ENCODE data around the gene MB21D2.

MB21D2 gene

GRCh38 chr3:192866804-192867203 lies 50.9 kb downstream of the MB21D2 start:
- Histone ChIP-seq H3K27me3 (ENCODE audit: insufficient read depth, low read length) (no peaks in the 10 kb centered on the region), H3K23ac (ENCODE audit: low read length) (no peak overlapping the region), H2BK12ac (ENCODE audit: low read length) (no peak overlapping the region), H2BK120ac (ENCODE audit: insufficient read depth, low read length, poor library complexity) (no peak overlapping the region), H3K27ac (ENCODE audit: low read depth, low read length) (no peak overlapping the region), H3K36me3 (ENCODE audit: control insufficient read depth in 1 of 2, insufficient read depth in 2 of 2, low read length in 2 of 2) (no peaks in the 10 kb centered on the region), H3K4me3 (ENCODE audit: low read depth, low read length) (no peak overlapping the region), H3K18ac (ENCODE audit: low read length) (no peak overlapping the region), H3K4ac (ENCODE audit: low read depth, low read length) (no peak overlapping the region), H4K8ac (ENCODE audit: low read depth, low read length) (no peak overlapping the region), H4K12ac (ENCODE audit: low read depth, low read length) (no peak overlapping the region), H2AFZ (ENCODE audit: insufficient read depth, low read length, poor library complexity) (no peak overlapping the region), H3K79me2 (ENCODE audit: control insufficient read depth, insufficient read depth, low read length, poor library complexity) (peaks cover 2% of the 10 kb centered on the region), H3K4me1 (ENCODE audit: control insufficient read depth in 1 of 2, insufficient read depth in 2 of 2, low read length in 2 of 2) (peaks cover 14 to 22% of the 10 kb centered on the region in 2 experiments), H3K14ac (ENCODE audit: low read length) (no peak overlapping the region), H3K9me3 (ENCODE audit: insufficient read depth, low read depth, low read length) (no peaks in the 10 kb centered on the region), H3K79me1 (ENCODE audit: low read length) (no peaks in the 10 kb centered on the region), H3K4me2 (ENCODE audit: low read length) (peak overlapping the region; percentile 2), H2BK5ac (ENCODE audit: low read depth, low read length, poor library complexity) (no peak overlapping the region), H3K9ac (ENCODE audit: low read length) (no peak overlapping the region), H2AK5ac (ENCODE audit: low read length) (no peak overlapping the region), H4K91ac (ENCODE audit: low read depth, low read length) (no peak overlapping the region)
- DNase-seq, result no peak
- no CpG with 5 or more reads among the region's 3 CpGs for WGBS (ENCODE audit: extremely low coverage, insufficient coverage, insufficient read length)

GRCh38 chr3:192864941-192865340 lies 52.7 kb downstream of the MB21D2 start:
- Histone ChIP-seq H3K23ac (ENCODE audit: low read length) (no peak overlapping the region), H3K27me3 (ENCODE audit: insufficient read depth, low read length) (no peaks in the 10 kb centered on the region), H3K18ac (ENCODE audit: low read length) (no peak overlapping the region), H3K9me3 (ENCODE audit: insufficient read depth, low read depth, low read length) (no peaks in the 10 kb centered on the region), H2BK12ac (ENCODE audit: low read length) (no peak overlapping the region), H3K9ac (ENCODE audit: low read length) (no peak overlapping the region), H2AK5ac (ENCODE audit: low read length) (no peak overlapping the region), H2BK5ac (ENCODE audit: low read depth, low read length, poor library complexity) (no peak overlapping the region), H3K4me1 (ENCODE audit: control insufficient read depth in 1 of 2, insufficient read depth in 2 of 2, low read length in 2 of 2) (peaks cover 11 to 26% of the 10 kb centered on the region in 2 experiments), H3K27ac (ENCODE audit: low read depth, low read length) (no peak overlapping the region), H4K91ac (ENCODE audit: low read depth, low read length) (no peak overlapping the region), H3K4me3 (ENCODE audit: low read depth, low read length) (no peak overlapping the region), H2AFZ (ENCODE audit: insufficient read depth, low read length, poor library complexity) (no peak overlapping the region), H3K79me1 (ENCODE audit: low read length) (no peaks in the 10 kb centered on the region), H3K14ac (ENCODE audit: low read length) (no peak overlapping the region), H3K4me2 (ENCODE audit: low read length) (no peak overlapping the region), H3K4ac (ENCODE audit: low read depth, low read length) (no peak overlapping the region), H3K79me2 (ENCODE audit: control insufficient read depth, insufficient read depth, low read length, poor library complexity) (no peaks in the 10 kb centered on the region), H4K12ac (ENCODE audit: low read depth, low read length) (no peak overlapping the region), H2BK120ac (ENCODE audit: insufficient read depth, low read length, poor library complexity) (no peak overlapping the region), H3K36me3 (ENCODE audit: control insufficient read depth in 1 of 2, insufficient read depth in 2 of 2, low read length in 2 of 2) (no peaks in the 10 kb centered on the region), H4K8ac (ENCODE audit: low read depth, low read length) (no peak overlapping the region)
- DNase-seq, result no peak
- no CpG with 5 or more reads among the region's 3 CpGs for WGBS (ENCODE audit: extremely low coverage, insufficient coverage, insufficient read length)

GRCh38 chr3:192863091-192863420 lies 54.6 kb downstream of the MB21D2 start:
- Histone ChIP-seq H3K4me3 (ENCODE audit: low read depth, low read length) (no peak overlapping the region), H4K8ac (ENCODE audit: low read depth, low read length) (no peak overlapping the region), H3K14ac (ENCODE audit: low read length) (no peak overlapping the region), H2BK12ac (ENCODE audit: low read length) (no peak overlapping the region), H3K4me2 (ENCODE audit: low read length) (no peak overlapping the region), H3K79me2 (ENCODE audit: control insufficient read depth, insufficient read depth, low read length, poor library complexity) (peaks cover 2% of the 10 kb centered on the region), H2AK5ac (ENCODE audit: low read length) (no peak overlapping the region), H2BK120ac (ENCODE audit: insufficient read depth, low read length, poor library complexity) (no peak overlapping the region), H3K36me3 (ENCODE audit: control insufficient read depth in 1 of 2, insufficient read depth in 2 of 2, low read length in 2 of 2) (no peaks in the 10 kb centered on the region), H3K4ac (ENCODE audit: low read depth, low read length) (no peak overlapping the region), H3K79me1 (ENCODE audit: low read length) (no peaks in the 10 kb centered on the region), H2AFZ (ENCODE audit: insufficient read depth, low read length, poor library complexity) (no peak overlapping the region), H3K9me3 (ENCODE audit: insufficient read depth, low read depth, low read length) (no peaks in the 10 kb centered on the region), H4K91ac (ENCODE audit: low read depth, low read length) (no peak overlapping the region), H2BK5ac (ENCODE audit: low read depth, low read length, poor library complexity) (no peak overlapping the region), H3K4me1 (ENCODE audit: control insufficient read depth in 1 of 2, insufficient read depth in 2 of 2, low read length in 2 of 2) (peaks cover 10 to 29% of the 10 kb centered on the region in 2 experiments), H4K12ac (ENCODE audit: low read depth, low read length) (no peak overlapping the region), H3K27me3 (ENCODE audit: insufficient read depth, low read length) (no peaks in the 10 kb centered on the region), H3K9ac (ENCODE audit: low read length) (no peak overlapping the region), H3K23ac (ENCODE audit: low read length) (no peak overlapping the region), H3K18ac (ENCODE audit: low read length) (no peak overlapping the region), H3K27ac (ENCODE audit: low read depth, low read length) (no peak overlapping the region)
- no peak for DNase-seq
- WGBS (ENCODE audit: extremely low coverage, insufficient coverage, insufficient read length), result no CpG with 5 or more reads among the region's 4 CpGs

GRCh38 chr3:192862408-192863090 lies 55.1 kb downstream of the MB21D2 start:
- DNase-seq, result peak in 1 of 2 donors; percentile 37
- Histone ChIP-seq H2BK12ac (ENCODE audit: low read length) (no peak overlapping the region), H4K12ac (ENCODE audit: low read depth, low read length) (no peak overlapping the region), H3K9me3 (ENCODE audit: insufficient read depth, low read depth, low read length) (no peaks in the 10 kb centered on the region), H3K4ac (ENCODE audit: low read depth, low read length) (no peak overlapping the region), H3K27me3 (ENCODE audit: insufficient read depth, low read length) (no peaks in the 10 kb centered on the region), H3K4me1 (ENCODE audit: control insufficient read depth in 1 of 2, insufficient read depth in 2 of 2, low read length in 2 of 2) (peaks cover 8 to 28% of the 10 kb centered on the region in 2 experiments), H4K91ac (ENCODE audit: low read depth, low read length) (no peak overlapping the region), H3K18ac (ENCODE audit: low read length) (peak overlapping the region; percentile 28), H3K4me2 (ENCODE audit: low read length) (no peak overlapping the region), H3K4me3 (ENCODE audit: low read depth, low read length) (no peak overlapping the region), H3K9ac (ENCODE audit: low read length) (no peak overlapping the region), H2BK120ac (ENCODE audit: insufficient read depth, low read length, poor library complexity) (peak overlapping the region; percentile 15), H4K8ac (ENCODE audit: low read depth, low read length) (no peak overlapping the region), H2AFZ (ENCODE audit: insufficient read depth, low read length, poor library complexity) (no peak overlapping the region), H3K14ac (ENCODE audit: low read length) (no peak overlapping the region), H2BK5ac (ENCODE audit: low read depth, low read length, poor library complexity) (peak overlapping the region; percentile 21), H3K79me2 (ENCODE audit: control insufficient read depth, insufficient read depth, low read length, poor library complexity) (peaks cover 2% of the 10 kb centered on the region), H2AK5ac (ENCODE audit: low read length) (no peak overlapping the region), H3K79me1 (ENCODE audit: low read length) (no peaks in the 10 kb centered on the region), H3K23ac (ENCODE audit: low read length) (no peak overlapping the region), H3K27ac (ENCODE audit: low read depth, low read length) (no peak overlapping the region), H3K36me3 (ENCODE audit: control insufficient read depth in 1 of 2, insufficient read depth in 2 of 2, low read length in 2 of 2) (no peaks in the 10 kb centered on the region)
- WGBS (ENCODE audit: extremely low coverage, insufficient coverage, insufficient read length), result no CpG with 5 or more reads among the region's 7 CpGs
